HFF-Myc (cell line): ENCODE results near the gene MGAT4A.

ENCODE experiments used
- DNase-seq: peaks from one replicate; pipeline ENCODE4 v3.0.0-alpha.2; 2011; ENCODE audit warnings: low read depth; ENCODE audit errors: extremely low read depth
- H3K4me3 ChIP-seq: replicated peaks from 2 replicates; pipeline ENCODE4 v1.5.1; 2011; ENCODE audit warnings: low read depth, mild to moderate bottlenecking, control low read depth, low read length
- CTCF ChIP-seq: IDR thresholded peaks from 2 replicates; pipeline ENCODE4 v1.5.1; 2012; ENCODE audit warnings: mild to moderate bottlenecking, low read depth, low read length, control low read depth; ENCODE audit errors: missing control alignments

Gene MGAT4A

GRCh38 chr2:98726735-98727368 lies 4.1 kb downstream of the MGAT4A start:
- TF ChIP-seq CTCF = no peak
- DNase-seq = no peak
- no peak overlapping the region for H3K4me3 ChIP-seq

GRCh38 chr2:98726205-98726604 lies 4.7 kb downstream of the MGAT4A start:
- DNase-seq = no peak

GRCh38 chr2:98720286-98720685 lies 10.6 kb downstream of the MGAT4A start:
- no peak for DNase-seq
- no peak overlapping the region for H3K4me3 ChIP-seq
- no peak for TF ChIP-seq CTCF

More at GRCh38 chr2:98726205-98726604, 4.7 kb downstream of the MGAT4A start:
- no peak overlapping the region for H3K4me3 ChIP-seq
- no peak for TF ChIP-seq CTCF

GRCh38 chr2:98717621-98718020 lies 13.3 kb downstream of the MGAT4A start:
- H3K4me3 ChIP-seq = no peak overlapping the region
- DNase-seq = no peak
- no peak for TF ChIP-seq CTCF

- no peak for TF ChIP-seq CTCF
- no peak overlapping the region for H3K4me3 ChIP-seq
- no peak for DNase-seq
These were observed 14.1 kb downstream of the MGAT4A start for GRCh38 chr2:98716786-98717185.

- DNase-seq = no peak
- H3K4me3 ChIP-seq = no peak overlapping the region
- no peak for TF ChIP-seq CTCF
These were observed 15.0 kb downstream of the MGAT4A start for GRCh38 chr2:98715812-98716451.
